Measurements from ENCODE around the gene WIPI1.
"Not testable (repeated sequence)": the region's sequence is repeated elsewhere in the genome, so short reads cannot be mapped to it uniquely, and the experiment has no call there.

WIPI1 gene

DNA sequence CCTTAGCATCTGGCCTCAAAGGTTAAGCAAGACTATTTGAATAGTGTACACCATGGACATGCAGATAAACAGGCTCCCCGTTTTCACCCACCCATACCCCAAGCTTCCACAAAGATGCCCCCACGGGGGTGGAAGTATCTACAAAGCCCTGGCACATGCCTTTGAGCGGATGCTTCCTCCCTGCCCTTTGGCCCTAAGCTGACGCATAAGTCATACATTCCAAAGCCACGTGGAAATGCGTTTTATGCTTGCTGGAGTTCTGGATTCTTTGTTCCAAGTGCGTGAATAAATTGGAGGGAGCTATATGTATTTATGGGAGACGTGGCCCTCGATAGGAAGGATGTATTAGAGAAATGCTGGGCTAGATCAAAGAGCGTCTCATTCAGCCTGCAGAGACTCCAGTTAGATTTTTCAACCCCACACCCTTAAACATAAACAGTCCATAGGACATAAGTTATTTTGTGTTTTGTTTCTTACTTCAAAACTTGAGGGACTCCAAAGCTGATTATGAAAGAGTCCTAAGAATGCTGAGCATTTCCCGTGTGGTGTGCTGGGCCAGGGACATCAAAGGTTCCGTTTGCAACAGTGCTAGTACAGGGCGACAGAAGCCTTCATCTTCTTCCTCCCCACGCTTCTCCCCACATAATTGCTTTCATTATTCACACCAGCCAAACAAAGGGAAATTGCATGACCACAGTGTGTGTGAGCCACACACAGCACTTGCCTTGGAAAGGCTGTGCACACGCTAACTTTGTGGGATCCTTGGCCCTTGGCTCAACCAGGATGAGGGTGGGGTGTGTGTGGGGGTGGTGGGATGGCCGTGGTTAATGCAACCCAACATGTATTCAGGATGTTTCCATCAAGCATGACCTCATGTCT lies 73.6 kb downstream of the WIPI1 start:
- no peak for DNase-seq (ENCODE audit: low read depth)

- no peak for DNase-seq (ENCODE audit: low read depth)
Measured at GRCh38 chr17:68383120-68383442, 74.2 kb downstream of the WIPI1 start.

DNA sequence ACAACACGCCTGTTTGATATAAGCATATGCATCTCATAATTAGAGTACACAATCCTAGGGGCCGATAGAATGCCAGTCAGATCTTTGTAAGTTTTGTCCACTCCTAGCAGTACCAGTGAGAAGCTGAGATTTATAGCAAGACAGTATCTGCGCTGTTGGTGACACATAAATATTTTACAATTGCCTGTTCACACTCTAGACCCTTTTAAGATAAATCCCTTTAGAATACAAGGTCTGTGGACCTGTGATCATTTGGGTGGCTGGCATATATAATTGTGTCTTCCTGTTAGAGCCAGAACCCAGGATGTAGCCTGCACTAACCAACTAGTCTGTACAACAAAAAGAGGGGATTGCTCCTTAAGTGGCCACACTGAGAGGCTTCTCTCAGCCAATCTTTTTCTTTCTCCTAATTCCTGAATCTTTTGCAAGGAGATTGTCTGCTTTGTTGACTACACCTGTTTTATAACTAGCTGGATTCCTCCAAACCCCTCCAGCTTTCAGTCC lies 74.7 kb downstream of the WIPI1 start:
- DNase-seq (ENCODE audit: low read depth): no peak

- DNase-seq (ENCODE audit: low read depth): no peak
Measured at GRCh38 chr17:68381076-68381900, 76.0 kb downstream of the WIPI1 start.

DNA sequence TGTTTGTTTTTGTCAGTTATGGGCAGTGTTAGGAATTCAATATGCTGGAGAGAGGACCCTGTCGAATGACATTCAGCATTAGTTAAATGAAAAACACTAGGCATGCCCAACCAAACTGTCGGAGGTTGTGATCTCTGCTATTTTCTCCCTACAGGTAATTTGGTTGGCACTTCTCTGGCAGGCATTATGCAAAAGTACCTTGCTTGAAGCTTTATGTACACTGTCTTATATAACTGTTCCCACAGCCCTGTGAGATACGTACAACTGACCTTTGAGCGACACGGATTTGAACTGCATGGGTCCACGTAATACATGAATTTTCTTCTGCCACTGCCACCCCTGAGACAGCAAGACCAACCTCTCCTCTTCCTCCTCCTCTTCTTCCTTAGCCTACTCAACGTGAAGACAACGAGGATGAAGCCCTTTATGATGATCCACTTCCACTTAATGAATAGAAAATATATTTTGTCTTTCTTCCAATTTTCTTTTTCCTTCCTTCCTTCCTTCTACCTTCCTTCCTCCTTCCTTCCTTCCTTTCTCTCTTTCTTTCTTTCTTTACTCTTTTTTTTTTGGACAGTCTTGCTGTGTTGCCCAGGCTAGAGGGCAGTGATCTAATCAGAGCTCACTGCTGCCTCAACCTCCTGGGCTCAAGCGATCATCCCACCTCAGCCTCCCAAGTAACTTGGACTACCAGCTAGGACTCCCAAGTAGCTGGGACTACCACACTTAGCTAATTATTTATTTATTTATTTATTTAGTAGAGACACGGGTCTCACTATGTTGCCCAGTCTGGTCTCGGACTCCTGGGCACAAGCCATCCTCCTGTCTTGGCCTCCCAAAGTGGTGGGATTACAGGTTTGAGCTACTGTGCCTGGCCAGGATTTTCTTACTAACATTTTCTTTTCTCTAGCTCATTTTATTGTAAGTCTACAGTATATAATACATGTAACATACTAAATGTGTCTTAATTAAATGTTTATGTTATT lies 77.3 kb downstream of the WIPI1 start:
- no peak for DNase-seq (ENCODE audit: low read depth)

DNA sequence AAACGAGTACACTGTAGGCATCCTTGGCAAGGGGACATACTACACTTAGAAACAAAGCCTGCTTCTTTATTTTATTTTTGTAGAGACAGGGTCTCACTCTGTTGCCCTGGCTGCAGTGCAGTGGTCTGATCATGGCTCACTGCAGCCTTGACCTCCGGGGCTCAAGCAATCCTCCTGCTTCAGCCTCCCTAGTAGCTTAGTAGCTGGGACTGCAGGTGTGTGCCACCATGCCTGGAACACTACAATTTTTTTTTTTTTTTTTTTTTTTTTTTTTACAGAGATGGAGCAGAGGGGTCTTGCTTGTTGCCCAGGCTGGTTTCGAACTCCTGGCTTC lies 78.2 kb downstream of the WIPI1 start:
- DNase-seq (ENCODE audit: low read depth): no peak

DNA sequence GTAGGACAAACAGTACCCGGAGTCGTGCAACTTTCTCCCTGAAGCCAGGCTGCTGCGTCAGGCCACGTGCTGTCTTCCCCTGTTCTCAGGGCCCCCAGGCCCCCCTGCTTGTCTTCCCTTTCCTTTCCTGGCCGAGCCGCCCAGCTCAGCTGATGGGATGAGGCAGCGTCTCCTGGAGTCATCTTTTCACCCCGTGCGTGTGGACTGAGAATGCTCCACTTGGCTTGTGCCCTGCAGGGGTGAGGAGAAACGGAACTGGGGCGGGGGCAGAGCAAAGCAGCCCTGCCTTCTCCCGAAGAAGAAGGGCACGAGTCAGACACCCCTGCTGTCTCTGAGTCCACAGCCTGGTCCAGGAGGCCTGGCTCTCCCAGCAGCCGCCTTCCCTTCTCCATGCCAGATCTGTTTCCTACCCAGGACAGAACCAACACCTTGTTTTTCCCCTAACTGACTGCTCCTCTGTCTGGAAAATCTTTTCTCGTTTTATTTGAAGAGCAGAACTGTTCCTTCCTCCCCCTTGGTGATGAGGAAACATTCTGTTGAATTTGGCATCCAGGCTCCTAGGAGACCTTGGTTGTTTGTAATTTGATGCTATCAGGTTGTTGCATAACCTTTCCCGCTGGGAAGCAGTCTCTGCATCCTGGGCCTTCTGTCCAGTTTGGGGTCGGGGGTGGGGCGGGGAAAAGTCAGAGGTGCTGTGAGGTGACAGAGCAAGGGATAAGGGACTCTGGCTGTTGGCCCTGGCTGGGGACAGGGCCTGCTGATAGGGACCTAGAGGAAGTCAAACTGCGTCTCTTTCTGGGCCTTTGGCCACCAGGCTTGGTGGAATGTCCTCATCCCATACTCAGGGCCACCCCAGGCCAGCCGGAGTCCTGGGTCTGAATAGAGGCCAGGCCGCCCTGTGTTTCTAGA lies 78.8 kb downstream of the WIPI1 start:
- no peak for DNase-seq (ENCODE audit: low read depth)

DNA sequence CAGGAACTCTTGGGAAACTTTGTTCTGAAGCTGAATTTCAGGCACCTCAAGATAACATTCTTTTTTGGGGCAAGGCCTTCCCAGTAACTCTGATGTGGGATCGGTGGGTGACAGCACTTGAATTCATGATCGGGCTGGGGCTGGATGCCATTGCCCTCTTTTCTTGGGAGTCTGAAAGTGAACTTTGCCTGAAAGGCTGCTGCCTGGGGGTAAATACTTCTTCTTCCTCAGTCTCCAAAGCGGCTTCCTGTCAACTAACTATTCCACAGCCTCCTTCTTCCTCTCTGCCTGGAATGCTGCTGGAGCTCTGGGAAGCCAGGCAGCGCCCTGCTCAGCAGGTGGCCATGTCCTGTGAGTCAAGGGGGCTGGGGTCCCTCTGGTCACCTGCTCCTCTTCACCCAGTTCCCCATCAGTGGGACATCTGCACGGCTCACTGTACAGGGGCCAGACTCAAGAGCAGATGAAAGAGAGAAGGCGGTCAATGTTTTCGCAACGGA lies 79.5 kb downstream of the WIPI1 start:
- DNase-seq (ENCODE audit: low read depth): no peak

DNA sequence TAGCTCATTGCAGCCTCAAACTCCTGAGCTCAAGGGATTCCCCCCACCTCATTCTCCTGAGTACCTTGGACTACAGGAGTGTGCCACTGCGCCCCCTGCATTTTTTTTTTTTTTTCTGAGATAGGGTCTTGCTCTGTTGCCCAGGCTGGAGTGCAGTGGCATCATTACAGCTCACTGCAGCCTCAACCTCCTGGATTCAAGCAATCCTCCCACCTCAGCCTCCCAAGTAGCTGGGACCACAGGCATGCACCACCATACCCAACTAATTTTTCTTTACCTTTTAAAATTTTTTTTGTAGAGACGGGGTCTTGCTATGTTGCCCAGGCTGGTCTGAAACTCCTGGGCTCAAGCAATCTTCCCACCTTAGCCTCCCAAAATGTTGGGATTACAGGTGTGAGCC lies 81.1 kb downstream of the WIPI1 start:
- DNase-seq (ENCODE audit: low read depth): not testable (repeated sequence)

- no peak for DNase-seq (ENCODE audit: low read depth)
Measured at GRCh38 chr17:68375566-68375965, 81.7 kb downstream of the WIPI1 start.
